GM12878 (cell line): Measurements from ENCODE around the gene MEAK7. TPM values are rescaled to one million over a fixed set of nuclear protein-coding genes. Genes with fewer than 3 reads are reported as not detected.

Experiments
- ATAC-seq: fragments of 200-7000 bp; cut with Tn5 transposase; 3 replicates; pipeline ENCODE4 v1.9.1; 2020; ENCODE audit warnings: mild to moderate bottlenecking, moderate library complexity
- BruUV-seq: library from RNA; stranded (reverse); fragments of 400-500 nt; replicated peaks from 2 replicates; lab custom pipeline; 2021; lab: Mats Ljungman, UMichigan
- CTCF ChIA-PET: fragments of 300-600 bp; sonication (Branson Sonifier 250); formaldehyde crosslinking; extraction: SDS; loops from one replicate; lab custom pipeline; 2021; ENCODE audit warnings: inconsistent platforms; lab: Yijun Ruan, JAX
- POLR2A ChIA-PET: fragments of 350-600 bp; formaldehyde crosslinking; extraction: SDS; loops from one replicate; lab custom pipeline; 2021; ENCODE audit warnings: inconsistent platforms; lab: Charles Lee
- RAD21 ChIA-PET: fragments of 300-600 bp; sonication (Branson Sonifier 250); formaldehyde crosslinking; loops from one replicate; lab custom pipeline; 2023; ENCODE audit warnings: antibody characterized with exemption; ENCODE audit not compliant: unreplicated experiment; lab: Charles Lee
- SMC1A ChIA-PET: fragments of 300-600 bp; sonication (Branson Sonifier 250); formaldehyde crosslinking; loops from one replicate; lab custom pipeline; 2023; ENCODE audit not compliant: unreplicated experiment, uncharacterized antibody; lab: Charles Lee
- DNase-seq: peaks from one replicate; pipeline ENCODE4 v3.0.0-alpha.2; 2011; ENCODE audit warnings: low read depth, low spot score
- FAIRE-seq: peaks from 3 replicates; lab custom pipeline; 2011; peaks lifted over from hg19 to GRCh38; lab: Jason Lieb, UNC
- H2AFZ ChIP-seq: 2 replicates; pipeline ENCODE4 v1.6.0; 2011; ENCODE audit warnings: low read depth, low read length, control low read depth; ENCODE audit not compliant: control insufficient read depth
- H3K27ac ChIP-seq: 2 replicates; pipeline ENCODE4 v1.5.1; 2011; ENCODE audit warnings: control low read depth; ENCODE audit not compliant: control insufficient read depth, insufficient read depth
- H3K27me3 ChIP-seq, 2 experiments: replicated peaks in 1 of 2; 2 replicates each; pipeline versions ENCODE4 v1.6.0 to v1.6.1; 2011; ENCODE audit warnings: low read length in 1 of 2; ENCODE audit not compliant: control insufficient read depth in 2 of 2, insufficient read depth in 2 of 2
- H3K36me3 ChIP-seq, 2 experiments: 2 replicates each; pipeline ENCODE4 v1.5.1; 2011; ENCODE audit warnings: low read length in 1 of 2; ENCODE audit not compliant: control insufficient read depth in 2 of 2, insufficient read depth in 2 of 2
- H3K4me1 ChIP-seq: 2 replicates; pipeline ENCODE4 v1.6.1; 2011; ENCODE audit warnings: mild to moderate bottlenecking, low read length, moderate library complexity, mixed read lengths; ENCODE audit not compliant: control insufficient read depth, insufficient read depth
- H3K4me2 ChIP-seq: 2 replicates; pipeline ENCODE4 v1.6.0; 2011; ENCODE audit warnings: control low read depth; ENCODE audit not compliant: control insufficient read depth, insufficient read depth
- H3K4me3 ChIP-seq: fragments of 200-600 bp; sonication (generic); 2 replicates; pipeline ENCODE4 v1.5.1; 2016
- H3K79me2 ChIP-seq: 2 replicates; pipeline ENCODE4 v1.6.0; 2011; ENCODE audit warnings: low read length; ENCODE audit not compliant: control insufficient read depth, insufficient read depth
- H3K9ac ChIP-seq: 2 replicates; pipeline ENCODE4 v1.8.0; 2011; ENCODE audit warnings: low read length, control low read depth, mixed read lengths; ENCODE audit not compliant: control insufficient read depth, insufficient read depth
- H3K9me3 ChIP-seq: replicated peaks from 3 replicates; pipeline ENCODE4 v1.5.1; 2011; ENCODE audit warnings: mild to moderate bottlenecking, low read length; ENCODE audit not compliant: control insufficient read depth, insufficient read depth
- H4K20me1 ChIP-seq: 2 replicates; pipeline ENCODE4 v1.6.0; 2011; ENCODE audit not compliant: control insufficient read depth, insufficient read depth
- BCL3 ChIP-seq: IDR thresholded peaks from 2 replicates; pipeline ENCODE4 v1.6.1; 2011; ENCODE audit warnings: borderline replicate concordance, low read depth, mild to moderate bottlenecking, moderate library complexity, low read length; ENCODE audit not compliant: insufficient read depth, poor library complexity, severe bottlenecking
- CBFB ChIP-seq: IDR thresholded peaks from 2 replicates; pipeline ENCODE4 v1.6.1; 2016; ENCODE audit warnings: antibody characterized with exemption, low read depth
- FOS ChIP-seq: IDR thresholded peaks from 3 replicates; pipeline ENCODE4 v1.6.1; 2011; ENCODE audit warnings: borderline replicate concordance; ENCODE audit not compliant: insufficient read length; ENCODE audit errors: extremely low read depth
- LARP7 ChIP-seq: fragments of 450-650 bp; IDR thresholded peaks from 2 replicates; pipeline ENCODE4 v1.6.1; 2017; ENCODE audit warnings: mild to moderate bottlenecking
- SREBF1 ChIP-seq: IDR thresholded peaks from 2 replicates; pipeline ENCODE4 v1.6.1; 2012; ENCODE audit warnings: mild to moderate bottlenecking, low read length
- STAT1 ChIP-seq: fragments of 450-650 bp; conservative IDR thresholded peaks from 2 replicates; pipeline ENCODE4 v1.6.1; 2014; ENCODE audit warnings: antibody characterized with exemption, mild to moderate bottlenecking
- TCF3 ChIP-seq: IDR thresholded peaks from 2 replicates; pipeline ENCODE4 v1.6.1; 2012; ENCODE audit warnings: low read depth, mild to moderate bottlenecking, low read length, borderline replicate concordance; ENCODE audit not compliant: insufficient read depth
- WRNIP1 ChIP-seq: IDR thresholded peaks from 2 replicates; pipeline ENCODE4 v1.6.1; 2011; ENCODE audit warnings: low read depth, low read length, improper control_type of control experiment, borderline replicate concordance
- ZSCAN29 ChIP-seq: fragments of 450-650 bp; IDR thresholded peaks from 2 replicates; pipeline ENCODE4 v1.6.1; 2017; ENCODE audit warnings: mild to moderate bottlenecking, moderate library complexity
- WGBS: methylation state at CpG from one replicate; pipeline ENCODE4 v1.1.6; 2016; ENCODE audit warnings: low lambda C conversion rate; ENCODE audit not compliant: insufficient replicate concordance, insufficient coverage; ENCODE audit errors: missing lambda C conversion rate; 5-methylcytosine and 5-hydroxymethylcytosine counted together
- in situ Hi-C: fragments of 300-500 bp; cut with MboI; formaldehyde crosslinking; loops from 9 replicates; pipeline ENCODE4 v1.14.3; 2018; ENCODE audit warnings: mixed read lengths
- intact Hi-C: fragments of 100-400 bp; cut with micrococcal nuclease; formaldehyde crosslinking; loops from one replicate; pipeline ENCODE4 v1.14.2; 2022; ENCODE audit not compliant: unreplicated experiment
- polyA plus RNA-seq, 11 experiments: library from polyadenylated mRNA; depleted of rRNA in 4 of 11; unstranded in 6 of 11; stranded (reverse) in 5 of 11; fragments of >200 nt; fragmentation: Nextera tagmentation in 4 of 11; fragmentation: Illumina TruSeq in 1 of 11; extraction: Ambion mirVana in 4 of 11; extraction: Trizol in 1 of 11; gene quantifications; 1 replicate in 1 of 11; 2 replicates in 10 of 11; pipeline versions ENCODE4 v1.2.1 to v1.2.3, GENCODE V29; 2011 to 2016; ENCODE audit warnings: inconsistent platforms in 2 of 11, missing spikeins in 2 of 11, low read depth in 1 of 11
- total RNA-seq, 4 experiments: library from RNA; depleted of rRNA in 3 of 4; stranded (reverse); fragments of >200 nt in 3 of 4; fragmentation: Illumina TruSeq in 1 of 4; extraction: Trizol in 1 of 4; gene quantifications; 2 replicates each; pipeline versions ENCODE4 v1.2.1 to v1.2.3, GENCODE V29; 2013 to 2021
- TF ChIP-seq, protein P1 (sequence below): IDR thresholded peaks from 2 replicates; pipeline ENCODE4 v1.6.1; 2011; ENCODE audit warnings: low read depth, low read length, improper control_type of control experiment, borderline replicate concordance
- TF ChIP-seq, protein P2 (sequence below): fragments of 450-650 bp; IDR thresholded peaks from 2 replicates; pipeline ENCODE4 v1.6.1; 2018; ENCODE audit warnings: mild to moderate bottlenecking, low read depth, moderate library complexity; ENCODE audit not compliant: partially characterized antibody

The MEAK7 gene
- total and polyA plus RNA-seq, 10 of the 15 experiments (the other 5 are each of a cell fraction or from before 2014, with no cell fraction given), result 1.4 to 11.9 (median 6.4) TPM

GRCh38 chr16:84498859-84499620 lies 5.4 kb downstream of the MEAK7 start:
- ChIA-PET SMC1A (no interaction called here), RAD21 (no interaction called here), CTCF (interaction anchor here (1.2 kb wide), 1 partner anchor 12 kb away, joined by 3 read pairs; no protein-coding TSS in a partner anchor), POLR2A (no interaction called here)
- Histone ChIP-seq H3K36me3 (0 out of 4 replicates have a peak, but pooled peaks cover 0 to 2% of the 10 kb centered on the region in 2 experiments), H3K4me3 (no peak overlapping the region), H3K79me2 (peaks cover 6% of the 10 kb centered on the region), H4K20me1 (no peaks in the 10 kb centered on the region), H3K4me1 (peaks cover 8% of the 10 kb centered on the region), H3K27me3 (no peaks in the 10 kb centered on the region), H2AFZ (no peak overlapping the region), H3K9ac (no peak overlapping the region), H3K9me3 (no peaks in the 10 kb centered on the region; the same call in 2 of the 3 replicates), H3K4me2 (no peak overlapping the region), H3K27ac (no peak overlapping the region)
- FAIRE-seq (no peak), ATAC-seq (no peak), DNase-seq (no peak)
- 71% methylated on average over 13 of the region's 13 CpGs for WGBS
- intact Hi-C loops, result no loop called here
- BruUV-seq, result no TSS peak
- in situ Hi-C loops, result no loop called here
- TF ChIP-seq LARP7, result no peak
- TF ChIP-seq STAT1, result no peak
- no peak for TF ChIP-seq SREBF1

- Histone ChIP-seq H3K4me1 (no peaks in the 10 kb centered on the region), H3K36me3 (0 out of 4 replicates have a peak, but pooled peaks cover 0 to 2% of the 10 kb centered on the region in 2 experiments), H2AFZ (no peak overlapping the region), H4K20me1 (no peaks in the 10 kb centered on the region), H3K9me3 (no peaks in the 10 kb centered on the region; the same call in 2 of the 3 replicates), H3K27me3 (no peaks in the 10 kb centered on the region), H3K79me2 (no peaks in the 10 kb centered on the region), H3K4me2 (no peak overlapping the region), H3K4me3 (no peak overlapping the region), H3K27ac (no peak overlapping the region), H3K9ac (no peak overlapping the region)
- ChIA-PET SMC1A (no interaction called here), POLR2A (no interaction called here), CTCF (interaction anchor here (0.9 to 1.2 kb wide), 3 partner anchors 13 to 473 kb away, joined by 3 read pairs; no protein-coding TSS in a partner anchor), RAD21 (no interaction called here)
- no TSS peak for BruUV-seq
- no peak for FAIRE-seq
- ATAC-seq, result no peak
- intact Hi-C loops, result no loop called here
- WGBS, result 96% methylated on average over 2 of the region's 2 CpGs
- in situ Hi-C loops, result no loop called here
- DNase-seq, result no peak
- TF ChIP-seq, protein P1, sequence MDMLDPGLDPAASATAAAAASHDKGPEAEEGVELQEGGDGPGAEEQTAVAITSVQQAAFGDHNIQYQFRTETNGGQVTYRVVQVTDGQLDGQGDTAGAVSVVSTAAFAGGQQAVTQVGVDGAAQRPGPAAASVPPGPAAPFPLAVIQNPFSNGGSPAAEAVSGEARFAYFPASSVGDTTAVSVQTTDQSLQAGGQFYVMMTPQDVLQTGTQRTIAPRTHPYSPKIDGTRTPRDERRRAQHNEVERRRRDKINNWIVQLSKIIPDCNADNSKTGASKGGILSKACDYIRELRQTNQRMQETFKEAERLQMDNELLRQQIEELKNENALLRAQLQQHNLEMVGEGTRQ, result no peak
- TF ChIP-seq, protein P2, sequence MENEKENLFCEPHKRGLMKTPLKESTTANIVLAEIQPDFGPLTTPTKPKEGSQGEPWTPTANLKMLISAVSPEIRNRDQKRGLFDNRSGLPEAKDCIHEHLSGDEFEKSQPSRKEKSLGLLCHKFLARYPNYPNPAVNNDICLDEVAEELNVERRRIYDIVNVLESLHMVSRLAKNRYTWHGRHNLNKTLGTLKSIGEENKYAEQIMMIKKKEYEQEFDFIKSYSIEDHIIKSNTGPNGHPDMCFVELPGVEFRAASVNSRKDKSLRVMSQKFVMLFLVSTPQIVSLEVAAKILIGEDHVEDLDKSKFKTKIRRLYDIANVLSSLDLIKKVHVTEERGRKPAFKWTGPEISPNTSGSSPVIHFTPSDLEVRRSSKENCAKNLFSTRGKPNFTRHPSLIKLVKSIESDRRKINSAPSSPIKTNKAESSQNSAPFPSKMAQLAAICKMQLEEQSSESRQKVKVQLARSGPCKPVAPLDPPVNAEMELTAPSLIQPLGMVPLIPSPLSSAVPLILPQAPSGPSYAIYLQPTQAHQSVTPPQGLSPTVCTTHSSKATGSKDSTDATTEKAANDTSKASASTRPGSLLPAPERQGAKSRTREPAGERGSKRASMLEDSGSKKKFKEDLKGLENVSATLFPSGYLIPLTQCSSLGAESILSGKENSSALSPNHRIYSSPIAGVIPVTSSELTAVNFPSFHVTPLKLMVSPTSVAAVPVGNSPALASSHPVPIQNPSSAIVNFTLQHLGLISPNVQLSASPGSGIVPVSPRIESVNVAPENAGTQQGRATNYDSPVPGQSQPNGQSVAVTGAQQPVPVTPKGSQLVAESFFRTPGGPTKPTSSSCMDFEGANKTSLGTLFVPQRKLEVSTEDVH, result no peak
- TF ChIP-seq BCL3 (no peak), ZSCAN29 (no peak), WRNIP1 (no peak), TCF3 (no peak), FOS (no peak), CBFB (no peak)
These were observed 6.2 kb downstream of the MEAK7 start for GRCh38 chr16:84498223-84498610.
